Heart left ventricle (tissue), 13 donors: ENCODE measurements around the gene ATMIN.

Source experiments
- CTCF ChIP-seq, 12 donors: fragments of 200-600 bp; sonication (generic) in 4 of 12; IDR thresholded peaks; one replicate each; pipeline versions ENCODE4 v1.5.0 to v1.8.0; 2018 to 2022; ENCODE audit warnings: antibody characterized with exemption in 12 of 12, mild to moderate bottlenecking in 5 of 12
- POLR2A ChIP-seq, 2 donors: fragments of 450-650 bp; IDR thresholded peaks; one replicate each; pipeline ENCODE4 v1.6.1; 2017; ENCODE audit warnings: antibody characterized with exemption in 2 of 2, mild to moderate bottlenecking in 2 of 2, moderate library complexity in 2 of 2
- donor health status: ischemic (EF 13 %, LVEDD 7.1; RV severe dilation, severe dysfunction).
- donor health status: DM: no; HTN: yes; CAD: no.
- donor health status: DM: no; HTN: no; CAD: no.
- donor health status: ischemic (EF 25% LVEDD 6.9; RV normal size, moderate dysfunction).
- donor health status: ischemic (EF 25% LVEDD 5.7; RV mildly dilated, moderate dysfunction).
- donor health status: ischemic (EF 35%, LVEDD 5.7; RV mildly dilated, moderate dysfunction).
- donor health status: nonischemic (EF 11% LVEDD 7.7; RV severe dilation, severe dysfunction).
- donor health status: DM: yes; HTN: yes; CAD: no.
- donor health status: PGD.
- donor health status: ischemic (EF 29% LVEDD 5.4; RV normal size, mild dysfunction).
- donor health status: nonischemic (EF 23%, LVEDD 6.1; RV moderate dilation, normal function).

DNA sequence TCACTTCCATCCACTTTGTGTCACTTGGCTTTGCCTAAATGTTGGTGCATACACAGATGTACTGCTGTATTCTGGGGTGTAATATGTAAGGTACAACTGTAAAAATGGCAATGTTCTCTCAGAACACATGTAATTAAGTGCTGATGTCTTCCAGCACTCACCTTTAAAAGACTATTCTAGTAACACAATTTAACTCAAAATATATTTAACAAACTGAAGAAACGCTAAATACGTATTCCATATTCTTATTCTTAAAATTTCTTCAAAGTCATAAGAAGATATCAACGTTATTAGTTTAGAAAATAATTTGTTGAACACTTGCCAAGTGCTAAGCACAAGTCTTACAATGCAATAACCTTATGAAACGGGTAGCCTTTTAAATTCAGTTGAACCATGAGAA lies 32.6 kb upstream of the ATMIN start:
- no peak for TF ChIP-seq POLR2A (IDR thresholded peaks at IDR 0.05)
- TF ChIP-seq CTCF (IDR thresholded peaks at IDR 0.05): no peak
